Fibroblast of gingiva (primary cell): ENCODE measurements around the gene FOXK1.

Experiments
- DNase-seq: peaks from one replicate; pipeline ENCODE4 v3.0.0-alpha.2; 2011; ENCODE audit warnings: low read depth

FOXK1 gene

GRCh38 chr7:4745265-4745919 lies 63.3 kb downstream of the FOXK1 start:
- DNase-seq = no peak

GRCh38 chr7:4745971-4746919 lies 64.2 kb downstream of the FOXK1 start:
- DNase-seq = peak; percentile 70

GRCh38 chr7:4747013-4747412 lies 64.9 kb downstream of the FOXK1 start:
- no peak for DNase-seq

GRCh38 chr7:4747746-4748145 lies 65.7 kb downstream of the FOXK1 start:
- no peak for DNase-seq

GRCh38 chr7:4748231-4748681 lies 66.2 kb downstream of the FOXK1 start:
- DNase-seq = no peak

GRCh38 chr7:4749363-4749762 lies 67.3 kb downstream of the FOXK1 start:
- DNase-seq = no peak

GRCh38 chr7:4749798-4750197 lies 67.7 kb downstream of the FOXK1 start:
- no peak for DNase-seq

- DNase-seq = no peak
These were observed 69.4 kb downstream of the FOXK1 start for GRCh38 chr7:4751398-4751947.

- DNase-seq = peak; percentile 27
These were observed 71.7 kb downstream of the FOXK1 start for GRCh38 chr7:4753598-4754432.

GRCh38 chr7:4754433-4755010 lies 72.4 kb downstream of the FOXK1 start:
- DNase-seq = no peak

- DNase-seq = no peak
These were observed 73.0 kb downstream of the FOXK1 start for GRCh38 chr7:4755045-4755444.

GRCh38 chr7:4758111-4758510 lies 76.0 kb downstream of the FOXK1 start:
- no peak for DNase-seq

- no peak for DNase-seq
These were observed 76.7 kb downstream of the FOXK1 start for GRCh38 chr7:4758791-4759190.

GRCh38 chr7:4759211-4759610 lies 77.1 kb downstream of the FOXK1 start:
- no peak for DNase-seq

- no peak for DNase-seq
These were observed 78.9 kb downstream of the FOXK1 start for GRCh38 chr7:4760952-4761351.

- no peak for DNase-seq
These were observed 80.3 kb downstream of the FOXK1 start for GRCh38 chr7:4762121-4763055.

GRCh38 chr7:4763091-4763793 lies 81.1 kb downstream of the FOXK1 start:
- DNase-seq = no peak

- DNase-seq = no peak
These were observed 81.7 kb downstream of the FOXK1 start for GRCh38 chr7:4763794-4764185.

- DNase-seq = no peak
These were observed 82.4 kb downstream of the FOXK1 start for GRCh38 chr7:4764402-4765007.
